Parathyroid adenoma (tissue), 2 donors: Measurements from ENCODE around the gene NPAS3.

Experiments used
- H2AFZ ChIP-seq: fragments of 300-600 bp; sonication (generic); one replicate; pipeline ENCODE4 v1.7.0; 2017; ENCODE audit warnings: antibody characterized with exemption, mild to moderate bottlenecking
- H3K27ac ChIP-seq: fragments of 300-600 bp; sonication (generic); one replicate; pipeline ENCODE4 v1.7.0; 2017
- H3K27me3 ChIP-seq: fragments of 300-600 bp; sonication (generic); one replicate; pipeline ENCODE4 v1.7.0; 2017; ENCODE audit warnings: low read length; ENCODE audit not compliant: control insufficient read depth, insufficient read depth
- H3K36me3 ChIP-seq: fragments of 300-600 bp; sonication (generic); one replicate; pipeline ENCODE4 v1.7.0; 2017; ENCODE audit warnings: low read length; ENCODE audit not compliant: control insufficient read depth, insufficient read depth
- H3K4me1 ChIP-seq: fragments of 300-600 bp; sonication (generic); one replicate; pipeline ENCODE4 v1.7.0; 2017; ENCODE audit warnings: control low read depth
- H3K4me2 ChIP-seq: fragments of 300-600 bp; sonication (generic); one replicate; pipeline ENCODE4 v1.7.0; 2017; ENCODE audit warnings: low read length
- H3K4me3 ChIP-seq: fragments of 300-600 bp; sonication (generic); one replicate; pipeline ENCODE4 v1.7.0; 2017; ENCODE audit warnings: low read depth, low read length
- H3K79me2 ChIP-seq: fragments of 300-600 bp; sonication (generic); one replicate; pipeline ENCODE4 v1.7.0; 2017; ENCODE audit warnings: control low read depth
- H3K9ac ChIP-seq: fragments of 300-600 bp; sonication (generic); one replicate; pipeline ENCODE4 v1.7.0; 2017; ENCODE audit warnings: mild to moderate bottlenecking
- H3K9me3 ChIP-seq: fragments of 300-600 bp; sonication (generic); one replicate; pipeline ENCODE4 v1.7.0; 2017; ENCODE audit warnings: low read length; ENCODE audit not compliant: control insufficient read depth
- TF ChIP-seq, protein P1 (sequence below): fragments of 300-600 bp; sonication (generic); IDR thresholded peaks from one replicate; pipeline ENCODE4 v1.7.0; 2017; ENCODE audit warnings: antibody characterized with exemption, mild to moderate bottlenecking
- donor health status: primary hyperparathyroidism.

Gene NPAS3

DNA sequence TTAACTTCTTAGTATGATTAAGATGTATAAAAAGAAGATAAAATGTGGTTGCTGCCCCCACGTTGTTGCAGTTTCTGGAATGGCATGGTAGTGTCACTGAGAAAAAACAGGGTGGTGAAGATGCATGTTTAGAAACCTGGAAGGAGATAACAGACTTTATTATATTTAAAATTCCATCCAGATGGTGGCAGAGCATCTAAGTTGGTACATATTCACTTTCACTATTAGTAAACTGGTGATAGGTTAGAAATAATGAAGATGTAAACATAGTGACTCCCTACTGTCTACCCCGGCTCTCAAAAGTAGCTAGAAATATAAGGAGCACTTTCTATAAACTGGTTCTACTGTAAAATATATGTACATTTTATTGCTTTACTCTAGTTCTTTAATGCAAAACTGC, 279.3 kb downstream of the NPAS3 start:
- TF ChIP-seq, protein P1, sequence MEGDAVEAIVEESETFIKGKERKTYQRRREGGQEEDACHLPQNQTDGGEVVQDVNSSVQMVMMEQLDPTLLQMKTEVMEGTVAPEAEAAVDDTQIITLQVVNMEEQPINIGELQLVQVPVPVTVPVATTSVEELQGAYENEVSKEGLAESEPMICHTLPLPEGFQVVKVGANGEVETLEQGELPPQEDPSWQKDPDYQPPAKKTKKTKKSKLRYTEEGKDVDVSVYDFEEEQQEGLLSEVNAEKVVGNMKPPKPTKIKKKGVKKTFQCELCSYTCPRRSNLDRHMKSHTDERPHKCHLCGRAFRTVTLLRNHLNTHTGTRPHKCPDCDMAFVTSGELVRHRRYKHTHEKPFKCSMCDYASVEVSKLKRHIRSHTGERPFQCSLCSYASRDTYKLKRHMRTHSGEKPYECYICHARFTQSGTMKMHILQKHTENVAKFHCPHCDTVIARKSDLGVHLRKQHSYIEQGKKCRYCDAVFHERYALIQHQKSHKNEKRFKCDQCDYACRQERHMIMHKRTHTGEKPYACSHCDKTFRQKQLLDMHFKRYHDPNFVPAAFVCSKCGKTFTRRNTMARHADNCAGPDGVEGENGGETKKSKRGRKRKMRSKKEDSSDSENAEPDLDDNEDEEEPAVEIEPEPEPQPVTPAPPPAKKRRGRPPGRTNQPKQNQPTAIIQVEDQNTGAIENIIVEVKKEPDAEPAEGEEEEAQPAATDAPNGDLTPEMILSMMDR, result no peak
- H3K79me2 ChIP-seq, result no peaks in the 10 kb centered on the region
- H3K4me3 ChIP-seq, result no peak overlapping the region
- no peak overlapping the region for H3K27ac ChIP-seq
- no peak overlapping the region for H3K4me2 ChIP-seq
- no peaks in the 10 kb centered on the region for H3K9me3 ChIP-seq
- H3K36me3 ChIP-seq, result no peaks in the 10 kb centered on the region
- no peaks in the 10 kb centered on the region for H3K4me1 ChIP-seq
- no peaks in the 10 kb centered on the region for H3K27me3 ChIP-seq
- no peak overlapping the region for H2AFZ ChIP-seq
- H3K9ac ChIP-seq, result no peak overlapping the region

DNA sequence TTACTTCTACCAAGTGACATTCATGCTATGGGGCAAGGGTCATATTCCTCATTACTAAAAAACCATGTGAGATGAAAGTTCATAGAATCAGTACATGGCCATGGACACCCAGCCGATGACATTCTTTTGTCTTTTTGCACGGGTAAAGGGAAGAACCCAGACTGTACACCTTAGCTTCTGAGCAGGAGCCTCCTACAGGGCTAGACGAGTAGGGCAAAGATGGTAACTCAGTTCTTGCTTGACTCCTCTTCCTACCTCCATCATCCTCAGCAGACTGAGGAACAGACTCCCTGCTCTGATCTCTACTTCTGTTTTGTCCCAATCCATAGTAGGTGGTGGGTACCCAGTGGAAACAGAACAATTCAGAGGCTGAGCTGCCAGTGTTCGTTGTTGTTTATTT, 281.3 kb downstream of the NPAS3 start:
- Histone ChIP-seq H3K9ac (no peak overlapping the region), H2AFZ (no peak overlapping the region), H3K4me2 (no peak overlapping the region), H3K27ac (no peak overlapping the region), H3K27me3 (no peaks in the 10 kb centered on the region), H3K4me3 (no peak overlapping the region), H3K79me2 (no peaks in the 10 kb centered on the region), H3K4me1 (no peaks in the 10 kb centered on the region), H3K36me3 (no peaks in the 10 kb centered on the region), H3K9me3 (no peaks in the 10 kb centered on the region)
- TF ChIP-seq, protein P1, result no peak

DNA sequence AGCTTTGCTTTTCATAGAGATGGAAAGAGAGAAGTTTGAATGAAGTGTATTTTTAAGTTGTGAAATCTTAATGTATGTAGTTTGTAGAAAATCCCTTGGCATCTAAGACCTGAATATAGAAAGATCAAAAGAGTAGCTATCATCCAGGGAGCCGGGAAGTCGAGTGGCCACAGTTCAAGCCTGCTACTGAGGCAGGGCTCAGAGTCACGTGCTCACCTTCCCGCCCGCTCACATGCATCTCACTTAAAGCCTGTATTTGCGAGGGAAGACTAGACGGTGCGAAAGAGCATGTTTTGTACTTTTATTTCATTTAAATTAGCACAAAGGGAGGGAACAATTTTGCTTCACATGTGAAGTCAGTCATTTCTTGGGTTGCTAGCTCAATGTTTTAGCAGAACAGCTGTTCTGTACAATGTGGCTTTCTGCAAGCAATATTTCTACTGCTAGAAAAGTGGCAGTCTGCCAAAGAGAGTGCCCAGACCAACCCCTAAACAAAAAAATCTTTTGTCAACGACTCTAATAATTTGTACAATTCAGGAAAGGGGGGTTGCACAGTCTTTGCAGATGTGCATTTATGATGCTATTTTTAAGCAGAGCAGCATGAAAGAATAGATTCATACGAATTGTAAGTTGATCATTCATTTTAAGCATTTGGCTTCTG, 290.7 kb downstream of the NPAS3 start:
- Histone ChIP-seq H3K4me2 (no peak overlapping the region), H3K4me1 (no peaks in the 10 kb centered on the region), H3K27ac (no peak overlapping the region), H3K9ac (no peak overlapping the region), H3K9me3 (no peaks in the 10 kb centered on the region), H2AFZ (no peak overlapping the region), H3K79me2 (no peaks in the 10 kb centered on the region), H3K4me3 (no peak overlapping the region), H3K36me3 (no peaks in the 10 kb centered on the region), H3K27me3 (no peaks in the 10 kb centered on the region)
- TF ChIP-seq, protein P1, result no peak

DNA sequence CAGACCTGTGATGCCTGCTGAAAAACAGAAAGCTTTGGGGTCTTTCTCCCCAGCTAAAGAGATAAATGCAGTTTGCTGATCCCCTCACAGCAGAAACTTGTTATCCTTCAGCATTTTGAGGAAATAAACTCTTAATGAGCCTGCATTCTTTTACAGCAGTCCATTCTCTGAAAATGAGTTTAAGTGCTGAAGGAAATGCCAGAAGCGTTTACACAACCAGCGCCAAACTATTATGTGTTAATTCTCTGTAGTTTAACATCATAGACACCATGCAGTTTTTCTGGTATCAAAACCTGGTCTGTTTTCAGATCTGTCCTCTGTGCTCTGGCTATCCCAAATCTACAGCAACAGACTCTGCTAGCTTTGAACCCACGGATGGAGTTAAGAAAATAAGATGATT, 291.3 kb downstream of the NPAS3 start:
- Histone ChIP-seq H3K4me2 (no peak overlapping the region), H3K27me3 (no peaks in the 10 kb centered on the region), H3K79me2 (no peaks in the 10 kb centered on the region), H3K27ac (no peak overlapping the region), H2AFZ (no peak overlapping the region), H3K4me3 (no peak overlapping the region), H3K9me3 (no peaks in the 10 kb centered on the region), H3K9ac (no peak overlapping the region), H3K36me3 (no peaks in the 10 kb centered on the region), H3K4me1 (no peaks in the 10 kb centered on the region)
- TF ChIP-seq, protein P1, result no peak

DNA sequence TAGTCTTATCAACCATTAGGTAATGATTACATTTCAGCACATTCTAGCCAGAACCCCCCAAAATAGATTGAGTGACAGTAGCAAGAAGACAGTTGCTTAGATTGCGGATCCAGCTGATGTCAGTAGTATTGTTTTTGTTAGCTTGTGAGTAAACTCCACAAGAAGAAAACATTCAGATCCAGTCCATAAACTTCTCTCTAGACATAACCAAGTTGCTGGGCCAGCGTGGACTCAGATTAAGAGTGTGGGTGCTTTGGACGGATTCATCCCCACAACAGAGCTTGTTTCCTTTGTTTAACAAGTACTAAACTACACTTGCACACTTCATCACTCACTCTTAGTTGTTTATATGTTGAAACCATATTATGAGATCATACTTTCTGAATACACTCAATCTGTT, 293.4 kb downstream of the NPAS3 start:
- Histone ChIP-seq H3K4me1 (no peaks in the 10 kb centered on the region), H3K79me2 (no peaks in the 10 kb centered on the region), H3K9me3 (no peaks in the 10 kb centered on the region), H3K36me3 (no peaks in the 10 kb centered on the region), H3K27me3 (no peaks in the 10 kb centered on the region), H3K4me2 (no peak overlapping the region), H3K27ac (no peak overlapping the region), H3K4me3 (no peak overlapping the region), H3K9ac (no peak overlapping the region), H2AFZ (no peak overlapping the region)
- TF ChIP-seq, protein P1, result no peak
